NCI-H1105 (cell line): ENCODE results near the gene DENND2D.

Experiments
- DNase-seq: peaks from one replicate; lab custom pipeline; 2025; lab: John Stamatoyannopoulos, UW

DENND2D gene

GRCh38 chr1:111202707-111203623 is 2.5 kb upstream of the DENND2D start:
- DNase-seq: no peak

DNA sequence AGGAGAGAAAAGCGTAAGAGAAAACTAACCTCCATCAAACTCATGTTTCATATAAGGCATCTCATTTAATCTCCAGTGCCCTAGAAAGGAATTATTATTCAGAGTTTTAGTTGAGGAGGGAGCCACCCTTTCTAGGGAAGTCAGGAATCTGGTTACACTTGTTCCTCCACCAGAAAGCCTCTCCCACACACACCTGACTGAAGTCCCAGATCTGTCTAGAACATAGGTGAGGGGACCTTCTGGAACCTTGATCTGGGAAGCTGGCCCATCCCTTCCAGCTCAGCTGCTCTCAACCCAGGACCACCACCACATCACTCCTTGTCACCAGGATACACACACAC is 1.9 kb upstream of the DENND2D start:
- DNase-seq: no peak

DNA sequence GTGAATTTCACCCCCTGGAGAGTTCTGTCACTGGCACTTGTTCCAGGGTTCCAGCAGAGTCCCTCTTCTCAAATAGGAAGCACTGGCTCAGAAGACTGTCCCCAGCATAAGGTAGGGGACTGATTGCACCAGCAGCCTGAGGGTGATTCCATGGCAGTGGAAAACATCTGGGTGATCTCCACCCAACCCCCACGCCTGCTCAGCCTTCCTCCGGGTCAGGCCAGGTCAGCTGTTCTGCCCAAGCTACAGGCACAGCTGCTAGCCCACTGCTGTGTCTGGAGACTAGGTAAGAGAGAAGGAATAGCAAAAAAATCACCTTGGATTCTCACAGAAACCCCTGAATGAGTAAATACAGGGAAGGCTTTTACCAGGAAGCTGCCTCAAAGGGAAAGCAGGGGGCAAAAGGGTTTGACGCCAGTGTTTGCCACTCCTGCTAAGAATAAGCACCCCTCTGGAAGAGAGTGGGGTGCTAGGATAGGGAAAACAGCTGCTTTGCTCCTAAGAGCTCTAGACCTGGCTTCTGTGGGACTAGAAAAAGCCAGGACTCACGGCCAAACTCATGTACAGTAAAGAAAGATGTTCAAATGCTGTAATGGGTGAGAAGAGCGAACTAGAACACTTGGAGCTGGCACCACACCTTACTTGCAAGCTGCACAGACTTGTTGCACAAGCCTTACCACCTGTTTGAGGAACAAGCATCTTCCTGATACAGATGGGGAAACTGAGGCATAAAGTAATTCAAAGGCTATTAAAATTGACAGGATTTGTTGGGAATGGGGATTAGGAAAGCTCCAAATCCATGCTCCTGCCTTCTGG is 1.0 kb upstream of the DENND2D start:
- DNase-seq: no peak

DNA sequence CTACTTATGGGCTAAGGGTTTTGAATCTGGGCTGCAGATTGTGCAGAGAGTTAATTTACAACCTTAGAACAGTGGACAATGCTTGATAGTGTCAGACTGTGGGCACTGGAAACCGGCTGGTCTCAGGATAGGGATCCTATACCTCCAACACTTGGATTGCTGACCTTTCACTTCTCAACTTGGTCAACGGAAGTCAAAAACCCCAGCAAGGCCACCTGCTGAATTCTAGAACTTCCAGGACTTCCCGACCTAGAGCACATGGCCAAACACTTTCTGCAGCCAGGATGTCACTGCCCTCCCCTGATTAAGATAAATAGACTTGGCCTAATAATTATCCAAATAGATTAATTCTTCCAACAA is 336 bp upstream of the DENND2D start:
- DNase-seq: no peak

DNA sequence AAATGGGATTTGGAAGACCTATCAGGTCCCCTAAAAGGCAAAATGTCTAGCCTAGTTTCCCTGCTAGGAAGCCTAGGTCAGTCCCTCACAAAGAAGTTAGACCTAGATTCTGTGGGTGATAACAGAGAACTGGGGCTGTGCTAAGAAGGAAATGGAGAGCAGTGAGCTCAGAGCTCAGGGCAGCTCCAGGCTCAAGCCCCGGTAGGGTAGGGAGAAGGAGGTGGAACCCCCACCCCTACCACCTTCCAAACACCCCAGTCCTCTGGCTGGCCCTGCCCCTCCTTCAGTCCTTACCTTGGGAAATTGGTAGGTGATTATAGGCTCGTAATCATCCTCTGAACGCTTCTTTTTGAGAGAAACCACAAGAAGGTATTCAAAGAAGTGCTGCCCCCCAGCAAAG is 1.1 kb downstream of the DENND2D start:
- no peak for DNase-seq

DNA sequence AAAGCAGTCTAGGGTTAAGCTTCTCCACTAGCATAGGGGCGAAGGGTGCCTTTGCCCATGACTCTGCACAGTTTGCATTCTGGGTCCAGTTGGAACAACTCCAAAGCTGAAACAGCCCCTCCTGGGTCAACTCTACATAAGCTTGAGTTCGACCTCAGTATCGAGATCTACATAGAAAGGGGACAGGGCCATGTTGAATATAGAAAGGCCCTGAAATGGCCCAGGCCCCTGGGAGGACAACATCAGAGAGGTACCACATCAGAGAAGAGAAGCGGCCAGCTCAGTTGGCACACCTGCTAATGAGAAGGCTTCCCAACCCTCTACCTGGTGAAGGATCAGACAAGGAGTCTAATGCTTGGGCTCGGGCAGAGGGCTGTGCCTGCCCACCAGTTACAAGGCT is 1.6 kb downstream of the DENND2D start:
- no peak for DNase-seq

- DNase-seq: no peak
Observed at GRCh38 chr1:111197598-111198284, 2.7 kb downstream of the DENND2D start.

GRCh38 chr1:111196213-111196612 is 4.2 kb downstream of the DENND2D start:
- no peak for DNase-seq

GRCh38 chr1:111195002-111195684 is 5.3 kb downstream of the DENND2D start:
- DNase-seq: no peak

- no peak for DNase-seq
Observed at GRCh38 chr1:111193712-111194480, 6.5 kb downstream of the DENND2D start.

- no peak for DNase-seq
Observed at GRCh38 chr1:111192658-111193519, 7.6 kb downstream of the DENND2D start.

- no peak for DNase-seq
Observed at GRCh38 chr1:111192074-111192473, 8.4 kb downstream of the DENND2D start.

DNA sequence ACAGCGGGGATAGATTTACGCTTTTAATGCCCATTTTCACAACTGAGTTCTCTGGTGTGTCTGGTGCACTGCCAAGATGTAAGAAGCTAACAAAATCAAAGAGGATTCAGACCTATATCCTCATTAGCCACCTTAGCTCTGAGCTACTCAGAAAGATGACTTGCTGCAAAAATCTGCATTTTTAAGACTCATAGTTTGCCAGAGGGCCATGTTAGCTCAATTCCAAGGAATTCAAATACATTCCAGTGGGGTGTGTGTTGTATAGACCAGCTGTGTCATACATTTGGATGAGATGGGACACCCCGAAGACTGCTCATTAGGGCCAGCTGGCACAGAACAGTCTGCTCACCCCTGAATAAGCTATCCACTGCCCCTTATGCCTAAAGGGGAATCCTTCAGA is 8.9 kb downstream of the DENND2D start:
- DNase-seq: no peak

- DNase-seq: no peak
Observed at GRCh38 chr1:111190931-111191451, 9.5 kb downstream of the DENND2D start.

GRCh38 chr1:111184663-111185062 is 15.8 kb downstream of the DENND2D start:
- DNase-seq: no peak

DNA sequence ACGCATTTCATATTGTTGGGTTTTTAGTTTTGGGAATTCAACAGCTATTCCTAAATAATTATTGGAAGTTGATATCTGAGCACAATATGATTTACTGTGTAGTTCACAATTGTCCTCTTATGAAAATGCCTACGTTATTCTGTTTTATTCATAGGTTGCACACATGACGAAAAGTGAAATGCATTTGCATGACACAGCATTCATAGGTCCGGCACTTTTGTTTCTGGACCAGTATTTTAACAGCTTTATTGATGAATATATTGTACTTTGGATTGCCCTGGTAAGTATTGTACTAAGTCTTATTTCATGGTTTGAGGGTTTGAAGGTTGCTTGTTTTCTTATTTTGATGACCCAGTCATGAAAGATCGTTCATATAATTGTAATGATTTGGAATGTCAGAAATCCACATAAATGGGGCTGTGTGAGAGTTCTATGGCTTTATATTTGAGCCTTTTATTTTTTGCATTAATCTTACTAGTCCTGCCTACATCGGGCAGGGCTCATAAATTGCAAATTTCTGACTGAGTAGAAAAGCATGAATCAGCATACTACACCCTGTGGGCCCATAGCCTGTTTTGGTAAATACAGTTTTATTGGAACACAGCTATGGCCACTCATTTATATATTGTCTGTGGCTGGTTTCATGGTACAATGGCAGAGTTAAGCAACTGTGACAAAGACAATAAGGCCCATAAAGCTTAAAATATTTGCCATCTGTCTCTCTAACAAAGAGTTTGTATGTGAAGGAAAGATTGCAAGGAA is 17.0 kb downstream of the DENND2D start:
- no peak for DNase-seq

DNA sequence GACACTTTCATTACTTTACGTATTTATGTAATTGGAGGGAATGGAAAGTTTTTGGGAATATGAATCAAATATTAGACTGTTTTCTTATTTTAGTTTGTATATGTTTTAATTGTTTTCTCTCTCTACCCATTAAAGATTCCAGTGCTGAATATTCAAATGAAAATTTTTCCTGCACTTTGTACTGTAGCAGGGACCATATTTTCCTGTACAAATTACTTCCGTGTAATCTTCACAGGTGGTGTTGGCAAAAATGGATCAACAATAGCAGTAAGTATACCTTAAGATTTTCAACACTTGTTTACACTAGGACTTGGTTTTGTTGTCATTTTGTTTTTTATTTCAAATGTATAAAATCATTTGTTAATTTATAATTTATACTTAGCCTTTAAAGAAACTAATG is 18.4 kb downstream of the DENND2D start:
- no peak for DNase-seq

DNA sequence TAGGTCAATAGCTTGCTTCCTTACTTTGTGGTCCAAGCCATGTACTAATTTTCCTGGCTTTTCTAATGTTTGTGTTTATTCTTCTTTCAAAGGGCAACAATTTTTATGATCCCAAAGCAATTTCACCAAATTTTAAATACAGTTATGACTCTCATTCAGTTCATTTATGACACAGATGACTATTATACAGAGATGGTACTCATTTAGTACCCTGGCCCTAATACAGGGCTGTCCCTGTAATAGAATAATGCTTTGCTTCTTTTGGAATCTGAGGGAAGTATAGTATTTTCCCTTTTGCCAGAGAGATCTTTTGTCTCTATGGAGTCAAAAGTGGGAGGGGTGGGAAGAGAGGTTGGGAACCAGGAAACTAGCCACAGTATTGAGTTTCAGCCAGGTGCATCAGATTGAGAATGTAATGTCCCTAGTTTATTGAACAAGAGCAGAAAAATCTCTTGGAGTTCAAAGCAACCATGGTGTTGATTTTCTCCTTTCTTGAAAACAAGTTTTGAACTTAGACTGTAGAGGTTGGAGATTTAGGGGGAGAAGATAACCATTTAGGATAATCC is 20.4 kb downstream of the DENND2D start:
- DNase-seq: no peak

DNA sequence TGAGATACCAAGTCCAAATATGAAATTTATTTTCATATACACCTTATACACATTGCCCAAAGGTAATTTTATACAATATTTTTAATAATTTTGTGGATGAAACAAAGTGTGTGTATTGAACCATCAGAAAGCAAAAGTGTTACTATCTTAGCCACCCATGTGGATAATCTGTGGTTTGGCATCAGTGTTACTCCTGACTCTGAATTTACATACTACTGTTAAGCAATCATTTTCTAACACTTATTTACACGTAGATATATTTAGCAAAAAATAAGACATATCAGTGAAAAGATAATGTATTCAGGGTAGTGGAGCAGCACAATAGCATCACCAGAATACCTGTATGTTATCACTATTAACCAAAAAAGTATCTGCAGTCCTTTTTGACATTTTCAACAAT is 23.8 kb downstream of the DENND2D start:
- no peak for DNase-seq
